ENCODE data around the gene LAMB2. TPM values are rescaled to one million over a fixed set of nuclear protein-coding genes. Genes with fewer than 3 reads are reported as not detected.

LAMB2 gene
- total and polyA plus RNA-seq, 2 of the 8 experiments (the other 6 are each of a cell fraction or from before 2014, with no cell fraction given) = 112 to 153 TPM

DNA sequence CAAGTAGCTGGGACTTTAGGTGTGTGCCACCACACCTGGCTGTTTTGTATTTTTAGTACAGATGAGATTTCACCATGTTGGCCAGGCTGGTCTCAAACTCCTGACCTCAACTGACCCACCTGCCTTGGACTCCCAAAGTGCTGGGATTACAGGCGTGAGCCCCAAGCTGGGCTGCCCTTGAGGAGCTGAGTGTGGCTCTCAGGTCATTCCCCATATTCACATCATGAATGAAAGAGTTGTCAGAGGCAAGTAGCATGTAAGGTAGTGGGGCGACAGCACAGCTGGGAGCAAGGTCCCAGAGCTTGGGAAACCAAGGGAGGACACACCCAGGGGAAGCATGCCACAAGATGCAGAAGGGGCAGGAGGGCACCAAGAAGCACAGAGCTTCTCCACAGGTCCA is 28.3 kb upstream of the LAMB2 start:
- H2AK5ac ChIP-seq (ENCODE audit: low read depth, low read length) = no peak overlapping the region
- H3K4me1 ChIP-seq (replicated peaks in 1 of 4; ENCODE audit: control insufficient read depth in 3 of 4, insufficient read depth in 4 of 4, low read length in 3 of 4) = peaks cover 0 to 5% (median 2%) of the 10 kb centered on the region in 4 experiments; a peak in 2 of 7 replicates
- WGBS, 2 experiments (ENCODE audit: extremely low coverage in 1 of 2, insufficient coverage in 1 of 2, insufficient read length in 1 of 2, insufficient replicate concordance in 2 of 2, low coverage in 1 of 2, low lambda C conversion rate in 2 of 2, missing lambda C conversion rate in 1 of 2) = 71% methylated on average over 2 of the region's 2 CpGs; no CpG with 5 or more reads in 1 of the 2 experiments
- H4K8ac ChIP-seq (ENCODE audit: extremely low read depth, insufficient read depth, low read length) = no peak overlapping the region
- H3K36me3 ChIP-seq (ENCODE audit: control insufficient read depth in 2 of 4, insufficient read depth in 4 of 4, low read length in 3 of 4) = peaks cover 5 to 20% (median 12%) of the 10 kb centered on the region in 4 experiments
- peaks cover 3 to 18% of the 10 kb centered on the region in 2 experiments for H4K20me1 ChIP-seq (replicated peaks in 1 of 2; ENCODE audit: control insufficient read depth in 1 of 2, insufficient read depth in 2 of 2, low read length in 2 of 2)
- H3K23ac ChIP-seq (ENCODE audit: insufficient read length) = no peak overlapping the region
- FAIRE-seq = no peak
- H3K9me3 ChIP-seq (ENCODE audit: insufficient read depth in 2 of 2, low read depth in 1 of 2, low read length in 1 of 2) = no peaks in the 10 kb centered on the region
- H3K79me1 ChIP-seq (ENCODE audit: low read depth, low read length) = peaks cover 23% of the 10 kb centered on the region
- no peak overlapping the region for H3K4ac ChIP-seq (replicated peaks; ENCODE audit: insufficient read length, low read depth, low read length)
- peaks cover 6% of the 10 kb centered on the region for H3K23me2 ChIP-seq (ENCODE audit: low read depth, low read length)
- no peak overlapping the region for H3K9ac ChIP-seq (replicated peaks in 1 of 4; ENCODE audit: extremely low read depth in 1 of 4, low read depth in 3 of 4, low read length in 3 of 4)
- CTCF ChIA-PET (ENCODE audit: partially characterized antibody) = interaction anchor here (0.7 to 2.0 kb wide), 3 partner anchors 10 to 173 kb away, joined by 3 to 7 read pairs (median 3); partner anchors contain the start of gene KLHDC8B
- H3K56ac ChIP-seq (replicated peaks; ENCODE audit: insufficient read length, low read depth, low read length) = no peak overlapping the region
- H3K27ac ChIP-seq (ENCODE audit: low read depth, low read length) = no peak overlapping the region
- no peak for DNase-seq (ENCODE audit: low read depth in 1 of 2, low spot score in 2 of 2)
- POLR2A ChIA-PET (ENCODE audit: partially characterized antibody) = interaction anchor here (0.8 to 1.1 kb wide), 2 partner anchors 13 to 15 kb away, joined by 3 read pairs; no protein-coding TSS in a partner anchor
- H2BK12ac ChIP-seq (ENCODE audit: low read depth, low read length) = no peak overlapping the region
- H3K14ac ChIP-seq (ENCODE audit: insufficient read length) = no peak overlapping the region
- no peak for TF ChIP-seq HDAC6 (IDR thresholded peaks at IDR 0.05; ENCODE audit: low read depth, low read length)
- TF ChIP-seq POU5F1 (IDR thresholded peaks at IDR 0.05; ENCODE audit: low read depth, low read length) = no peak
- no peak for TF ChIP-seq POLR2AphosphoS5 (IDR thresholded peaks at IDR 0.05; ENCODE audit: low read depth, low read length)
- no peak for TF ChIP-seq CBX8 (IDR thresholded peaks at IDR 0.05; ENCODE audit: borderline replicate concordance, low read depth, low read length)
- H3K18ac ChIP-seq (ENCODE audit: extremely low read depth, low read length) = no peak overlapping the region
- H4K91ac ChIP-seq (replicated peaks; ENCODE audit: insufficient read length, low read length) = no peak overlapping the region
- H3K4me2 ChIP-seq (ENCODE audit: insufficient read depth in 1 of 2, low read depth in 2 of 2, low read length in 2 of 2) = no peak overlapping the region
- H2BK15ac ChIP-seq (ENCODE audit: low read length) = no peak overlapping the region
- H2BK120ac ChIP-seq (replicated peaks; ENCODE audit: low read depth, low read length) = no peak overlapping the region
- H2BK5ac ChIP-seq (ENCODE audit: low read depth, low read length) = no peak overlapping the region
- H2AFZ ChIP-seq (ENCODE audit: low read length) = no peak overlapping the region
- no peak overlapping the region for H3K4me3 ChIP-seq (ENCODE audit: extremely low read depth in 1 of 4, insufficient read depth in 2 of 4, low read depth in 3 of 4, low read length in 4 of 4)
- H2BK20ac ChIP-seq (ENCODE audit: low read length) = no peak overlapping the region
- no peaks in the 10 kb centered on the region for H3K27me3 ChIP-seq (replicated peaks in 1 of 4; ENCODE audit: control insufficient read depth in 3 of 4, extremely low read depth in 1 of 4, insufficient read depth in 3 of 4, low read length in 3 of 4)
- no peak overlapping the region for H4K5ac ChIP-seq (ENCODE audit: insufficient read length, low read depth, low read length)
- peaks cover 9 to 25% of the 10 kb centered on the region in 2 experiments; a peak in 3 of 4 replicates for H3K79me2 ChIP-seq (ENCODE audit: control insufficient read depth in 1 of 2, insufficient read depth in 2 of 2, low read length in 2 of 2)
